OCI-LY1 (cell line): ENCODE data around the gene JPH3.
A peak's percentile ranks its signal among the peaks of the same experiment; 100 is the strongest.

Experiments
- CTCF ChIP-seq: fragments of 200-600 bp; sonication (generic), shearing (Covaris generic); IDR thresholded peaks from 2 replicates; pipeline ENCODE4 v1.5.1; 2017; ENCODE audit warnings: mild to moderate bottlenecking, antibody characterized with exemption, low read length, moderate library complexity, mixed read lengths
- EZH2 ChIP-seq: fragments of 200-600 bp; sonication (generic), shearing (Covaris generic); IDR thresholded peaks from 2 replicates; pipeline ENCODE4 v1.8.0; 2017; ENCODE audit warnings: borderline replicate concordance, mixed run types, mild to moderate bottlenecking, antibody characterized with exemption, low read length, moderate library complexity, mixed read lengths

- TF ChIP-seq CTCF (peak; percentile 32), EZH2 (no peak)
Measured at GRCh38 chr16:87690911-87691685, 88.8 kb downstream of the JPH3 start.
